Vagina (tissue), 2 donors: Measurements from ENCODE around the gene MKKS. TPM values are rescaled to one million over a fixed set of nuclear protein-coding genes. Genes with fewer than 3 reads are reported as not detected.

Experiments
- DNase-seq, 2 donors: peaks; one replicate each; pipeline ENCODE4 v3.0.0-alpha.2; 2017; ENCODE audit errors: extremely low spot score in 2 of 2
- H3K27ac ChIP-seq: fragments of 200-600 bp; sonication (generic); one replicate; pipeline ENCODE4 v1.5.1; 2019
- H3K27me3 ChIP-seq: fragments of 200-600 bp; sonication (generic); one replicate; pipeline ENCODE4 v1.5.1; 2019
- H3K36me3 ChIP-seq, 2 donors: fragments of 200-600 bp; sonication (generic); one replicate each; pipeline ENCODE4 v1.5.1; 2017 to 2019
- H3K4me1 ChIP-seq: fragments of 200-600 bp; sonication (generic); one replicate; pipeline ENCODE4 v1.5.1; 2019
- H3K4me3 ChIP-seq, 2 donors: fragments of 200-600 bp; sonication (generic); 1 replicate in 1 of 2; 2 replicates in 1 of 2; pipeline ENCODE4 v1.5.1; 2016 to 2019
- H3K9me3 ChIP-seq: fragments of 200-600 bp; sonication (generic); one replicate; pipeline ENCODE4 v1.5.1; 2019
- POLR2A ChIP-seq, 2 donors: fragments of 450-650 bp; IDR thresholded peaks; one replicate each; pipeline ENCODE4 v1.6.1; 2017; ENCODE audit warnings: antibody characterized with exemption in 2 of 2, mild to moderate bottlenecking in 2 of 2, moderate library complexity in 2 of 2
- POLR2AphosphoS5 ChIP-seq, 2 donors: sonication (generic); formaldehyde crosslinking; IDR thresholded peaks; one replicate each; pipeline ENCODE4 v1.9.0; 2017; ENCODE audit warnings: antibody characterized with exemption in 2 of 2, mild to moderate bottlenecking in 2 of 2, low read depth in 1 of 2; ENCODE audit not compliant: insufficient read depth in 1 of 2
- intact Hi-C: fragments of 100-400 bp; cut with DNase I; formaldehyde crosslinking; loops from one replicate; pipeline ENCODE4 v1.15.1; 2023
- total RNA-seq: library from RNA; depleted of rRNA; stranded (reverse); fragments of >200 nt; gene quantifications from one replicate; pipeline ENCODE4 v1.2.3, GENCODE V29; 2016
- TF ChIP-seq, protein P1 (sequence below), 3 experiments: fragments of 450-650 bp in 2 of 3; fragments of 200-600 bp in 1 of 3; sonication (generic) in 1 of 3; IDR thresholded peaks; one replicate each; pipeline ENCODE4 v1.5.1; 2017 to 2019; ENCODE audit warnings: antibody characterized with exemption in 3 of 3, mild to moderate bottlenecking in 2 of 3, moderate library complexity in 2 of 3

Gene MKKS
- total RNA-seq, 1 donor from 2014 or later = 12.5 TPM

GRCh38 chr20:10385850-10386544, 48.0 kb downstream of the MKKS start:
- TF ChIP-seq POLR2A (IDR thresholded peaks at IDR 0.05) (no peak), POLR2AphosphoS5 (IDR thresholded peaks at IDR 0.05; ENCODE audit: insufficient read depth in 1 of 2, low read depth in 1 of 2) (no peak)
- TF ChIP-seq, protein P1, sequence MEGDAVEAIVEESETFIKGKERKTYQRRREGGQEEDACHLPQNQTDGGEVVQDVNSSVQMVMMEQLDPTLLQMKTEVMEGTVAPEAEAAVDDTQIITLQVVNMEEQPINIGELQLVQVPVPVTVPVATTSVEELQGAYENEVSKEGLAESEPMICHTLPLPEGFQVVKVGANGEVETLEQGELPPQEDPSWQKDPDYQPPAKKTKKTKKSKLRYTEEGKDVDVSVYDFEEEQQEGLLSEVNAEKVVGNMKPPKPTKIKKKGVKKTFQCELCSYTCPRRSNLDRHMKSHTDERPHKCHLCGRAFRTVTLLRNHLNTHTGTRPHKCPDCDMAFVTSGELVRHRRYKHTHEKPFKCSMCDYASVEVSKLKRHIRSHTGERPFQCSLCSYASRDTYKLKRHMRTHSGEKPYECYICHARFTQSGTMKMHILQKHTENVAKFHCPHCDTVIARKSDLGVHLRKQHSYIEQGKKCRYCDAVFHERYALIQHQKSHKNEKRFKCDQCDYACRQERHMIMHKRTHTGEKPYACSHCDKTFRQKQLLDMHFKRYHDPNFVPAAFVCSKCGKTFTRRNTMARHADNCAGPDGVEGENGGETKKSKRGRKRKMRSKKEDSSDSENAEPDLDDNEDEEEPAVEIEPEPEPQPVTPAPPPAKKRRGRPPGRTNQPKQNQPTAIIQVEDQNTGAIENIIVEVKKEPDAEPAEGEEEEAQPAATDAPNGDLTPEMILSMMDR (IDR thresholded peaks at IDR 0.05) = no peak
- Histone ChIP-seq H3K9me3 (no peaks in the 10 kb centered on the region), H3K27ac (no peak overlapping the region), H3K27me3 (no peaks in the 10 kb centered on the region), H3K36me3 (no peaks in the 10 kb centered on the region), H3K4me3 (no peak overlapping the region), H3K4me1 (no peaks in the 10 kb centered on the region)
- no peak for DNase-seq
- intact Hi-C loops = no loop called here

GRCh38 chr20:10381477-10381876, 52.5 kb downstream of the MKKS start:
- no peak for TF ChIP-seq POLR2A (IDR thresholded peaks at IDR 0.05)
- TF ChIP-seq, protein P1 (IDR thresholded peaks at IDR 0.05) = no peak
- no peak for TF ChIP-seq POLR2AphosphoS5 (IDR thresholded peaks at IDR 0.05; ENCODE audit: insufficient read depth in 1 of 2, low read depth in 1 of 2)
- no peak overlapping the region for H3K4me3 ChIP-seq
- intact Hi-C loops = no loop called here
- H3K27me3 ChIP-seq = no peaks in the 10 kb centered on the region
- no peak for DNase-seq
- no peaks in the 10 kb centered on the region for H3K9me3 ChIP-seq
- H3K27ac ChIP-seq = no peak overlapping the region
- no peaks in the 10 kb centered on the region for H3K4me1 ChIP-seq
- no peaks in the 10 kb centered on the region for H3K36me3 ChIP-seq

DNA sequence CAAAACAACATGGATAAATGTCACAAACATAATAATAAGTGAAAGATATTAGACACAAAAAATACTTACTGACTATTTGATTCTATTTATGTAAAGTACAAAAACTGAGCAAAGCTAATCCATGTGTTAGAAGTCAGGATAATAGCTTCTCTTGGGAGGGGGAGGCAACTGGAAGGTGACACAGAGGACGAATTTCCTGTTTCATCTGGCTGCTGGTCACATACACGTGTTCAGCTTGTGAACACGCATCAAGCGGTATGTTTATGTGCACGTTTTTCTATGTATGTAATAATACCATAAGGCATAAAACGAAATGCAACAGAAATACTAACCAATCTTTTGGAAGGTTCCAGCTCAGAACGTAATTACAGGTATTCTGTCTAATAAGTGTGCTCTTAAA, 54.3 kb downstream of the MKKS start:
- H3K27ac ChIP-seq = no peak overlapping the region
- no peaks in the 10 kb centered on the region for H3K36me3 ChIP-seq
- no peak for DNase-seq
- no peaks in the 10 kb centered on the region for H3K9me3 ChIP-seq
- no peak for TF ChIP-seq POLR2A (IDR thresholded peaks at IDR 0.05)
- TF ChIP-seq, protein P1 (IDR thresholded peaks at IDR 0.05) = no peak
- no peak for TF ChIP-seq POLR2AphosphoS5 (IDR thresholded peaks at IDR 0.05; ENCODE audit: insufficient read depth in 1 of 2, low read depth in 1 of 2)
- H3K27me3 ChIP-seq = no peaks in the 10 kb centered on the region
- H3K4me3 ChIP-seq = no peak overlapping the region
- H3K4me1 ChIP-seq = no peaks in the 10 kb centered on the region
- intact Hi-C loops = no loop called here

DNA sequence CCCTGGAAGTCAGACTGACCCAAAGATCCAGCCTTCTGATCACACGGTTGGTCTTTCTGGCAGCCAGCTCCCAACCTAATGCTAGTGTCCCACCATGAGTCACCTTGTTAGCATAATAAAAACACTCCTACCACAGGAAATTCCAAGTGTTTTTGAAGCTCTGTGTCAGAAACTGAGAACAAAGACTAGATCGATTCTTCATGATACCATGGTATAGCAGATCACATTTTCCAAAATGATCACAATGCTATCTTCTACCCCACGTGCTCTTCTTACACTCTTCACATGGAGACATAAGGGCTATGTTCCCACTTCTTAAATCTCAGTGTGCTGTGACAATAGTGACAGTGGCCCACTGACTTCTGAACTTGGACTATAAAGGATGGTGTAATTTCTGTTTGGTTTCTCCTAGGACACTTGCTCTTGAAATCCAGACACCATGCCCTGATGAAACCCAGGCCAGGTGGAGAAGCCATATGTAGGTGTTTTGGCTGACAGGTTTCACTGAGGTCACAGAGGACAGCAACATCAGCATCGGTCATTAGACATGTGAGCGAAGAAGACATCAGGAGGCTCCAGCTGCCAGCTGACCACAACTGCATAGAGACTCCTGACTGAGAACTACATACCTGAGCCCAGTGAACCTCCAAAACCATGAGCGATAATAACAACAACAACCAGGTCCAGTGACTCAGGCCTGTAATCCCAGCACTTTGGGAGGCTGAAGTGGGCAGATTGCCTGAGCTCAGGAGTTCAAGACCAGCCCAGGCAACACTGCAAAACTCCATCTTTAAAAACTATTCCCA, 57.5 kb downstream of the MKKS start:
- no peaks in the 10 kb centered on the region for H3K9me3 ChIP-seq
- H3K27me3 ChIP-seq = no peaks in the 10 kb centered on the region
- no peaks in the 10 kb centered on the region for H3K4me1 ChIP-seq
- H3K36me3 ChIP-seq = no peaks in the 10 kb centered on the region
- H3K27ac ChIP-seq = no peak overlapping the region
- H3K4me3 ChIP-seq = no peak overlapping the region
- TF ChIP-seq POLR2AphosphoS5 (IDR thresholded peaks at IDR 0.05; ENCODE audit: insufficient read depth in 1 of 2, low read depth in 1 of 2) = no peak
- no peak for TF ChIP-seq POLR2A (IDR thresholded peaks at IDR 0.05)
- TF ChIP-seq, protein P1 (IDR thresholded peaks at IDR 0.05) = no peak
- intact Hi-C loops = no loop called here
- no peak for DNase-seq

- no peak overlapping the region for H3K27ac ChIP-seq
- no peaks in the 10 kb centered on the region for H3K9me3 ChIP-seq
- no peaks in the 10 kb centered on the region for H3K36me3 ChIP-seq
- no peaks in the 10 kb centered on the region for H3K4me1 ChIP-seq
- intact Hi-C loops = no loop called here
- TF ChIP-seq, protein P1 (IDR thresholded peaks at IDR 0.05) = no peak
- no peak for TF ChIP-seq POLR2A (IDR thresholded peaks at IDR 0.05)
- TF ChIP-seq POLR2AphosphoS5 (IDR thresholded peaks at IDR 0.05; ENCODE audit: insufficient read depth in 1 of 2, low read depth in 1 of 2) = no peak
- H3K4me3 ChIP-seq = no peak overlapping the region
- no peaks in the 10 kb centered on the region for H3K27me3 ChIP-seq
- no peak for DNase-seq
Observed at GRCh38 chr20:10375191-10375590, 58.8 kb downstream of the MKKS start.
